Measurements from ENCODE around the gene GNAZ. TPM values are rescaled to one million over a fixed set of nuclear protein-coding genes. Genes with fewer than 3 reads are reported as not detected.

GNAZ gene
- total RNA-seq, 1 donor from 2014 or later: 119 TPM

DNA sequence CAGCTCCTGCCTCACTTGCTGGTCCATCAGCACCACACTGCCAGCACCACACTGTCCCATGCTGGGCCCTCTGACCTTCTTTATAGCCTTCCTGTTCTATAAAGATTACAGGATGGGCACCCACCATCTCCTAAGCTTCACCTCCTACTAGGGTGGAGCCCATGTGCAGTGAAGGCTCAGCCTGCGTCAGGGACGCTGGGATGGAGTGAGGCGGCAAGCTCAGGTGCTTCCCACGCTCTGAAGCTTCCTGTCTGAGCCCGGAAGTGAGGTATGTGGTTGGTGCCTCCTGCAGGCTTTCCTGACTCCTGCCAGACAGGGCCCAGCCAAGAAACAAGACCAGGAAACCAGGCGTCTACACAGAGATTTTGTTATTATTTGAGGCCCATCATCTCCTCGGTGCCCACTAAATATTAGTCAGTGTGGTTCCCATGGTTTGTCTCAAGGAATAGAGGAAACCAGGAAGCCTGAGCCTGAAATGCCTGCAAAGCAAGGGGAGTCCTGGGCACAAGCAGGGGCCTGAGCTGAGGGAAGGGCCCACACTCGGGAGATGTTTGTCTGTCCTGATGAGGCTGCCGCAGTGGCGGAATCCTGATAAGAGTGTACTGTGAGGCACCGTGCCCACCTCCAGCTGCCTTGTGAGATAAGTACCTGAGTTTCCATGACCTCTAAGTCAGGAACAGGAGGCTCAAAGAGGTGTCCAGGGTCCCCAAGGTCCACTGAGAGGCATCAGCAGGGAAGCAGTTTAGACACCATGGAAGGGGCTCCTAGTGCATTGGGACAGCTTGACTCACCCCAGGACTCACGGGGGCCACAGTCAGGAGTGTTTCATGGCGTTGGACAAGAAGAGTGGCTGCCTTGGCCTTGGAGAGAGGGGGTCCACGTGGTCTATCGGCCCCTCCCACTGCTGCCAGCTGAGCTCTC, 49.4 kb downstream of the GNAZ start:
- DNase-seq (ENCODE audit: low spot score): no peak

DNA sequence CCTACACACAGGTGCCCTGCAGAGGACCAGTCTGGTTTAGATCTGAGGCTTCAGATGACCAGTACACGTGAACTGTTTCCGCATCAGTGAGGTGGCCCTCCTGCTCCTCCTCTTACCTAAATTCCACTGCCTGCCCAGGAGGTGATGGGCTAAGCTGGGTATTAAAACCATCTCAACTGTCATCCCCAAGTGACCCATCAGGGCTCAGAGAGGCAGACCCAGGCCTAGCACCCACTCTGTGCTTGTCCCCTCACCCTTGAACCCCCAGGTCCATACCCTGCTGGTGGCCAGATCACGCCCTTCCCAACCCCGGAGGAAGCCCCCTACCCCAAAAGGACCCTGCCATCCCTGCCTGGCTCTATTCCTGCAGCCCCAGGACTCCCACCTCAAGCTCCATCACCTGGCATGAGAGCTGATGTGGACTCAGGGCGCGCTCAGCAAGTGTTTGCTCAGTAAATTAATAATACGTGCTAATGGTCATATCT, 50.1 kb downstream of the GNAZ start:
- DNase-seq (ENCODE audit: low spot score): no peak

DNA sequence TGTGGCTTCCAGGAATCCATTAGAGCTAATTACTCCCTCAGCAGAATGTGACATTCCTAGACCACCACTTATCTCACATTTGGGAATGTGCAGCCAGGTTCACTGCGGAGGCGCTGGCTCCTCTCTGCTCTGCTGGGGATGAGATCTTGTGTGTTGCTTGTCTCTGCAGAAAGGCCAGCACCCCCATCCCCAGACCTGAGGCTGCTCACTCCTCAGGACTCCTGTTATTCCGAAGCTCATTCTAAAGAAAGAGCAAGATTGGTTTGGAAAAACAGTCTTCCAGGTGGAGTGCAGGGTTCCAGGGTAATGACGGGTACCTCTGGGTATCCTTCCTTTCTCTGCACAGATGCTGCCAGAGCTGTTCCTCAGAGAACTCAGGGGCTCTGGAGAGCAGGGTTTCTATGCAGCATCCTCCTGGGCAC, 50.7 kb downstream of the GNAZ start:
- no peak for DNase-seq (ENCODE audit: low spot score)

DNA sequence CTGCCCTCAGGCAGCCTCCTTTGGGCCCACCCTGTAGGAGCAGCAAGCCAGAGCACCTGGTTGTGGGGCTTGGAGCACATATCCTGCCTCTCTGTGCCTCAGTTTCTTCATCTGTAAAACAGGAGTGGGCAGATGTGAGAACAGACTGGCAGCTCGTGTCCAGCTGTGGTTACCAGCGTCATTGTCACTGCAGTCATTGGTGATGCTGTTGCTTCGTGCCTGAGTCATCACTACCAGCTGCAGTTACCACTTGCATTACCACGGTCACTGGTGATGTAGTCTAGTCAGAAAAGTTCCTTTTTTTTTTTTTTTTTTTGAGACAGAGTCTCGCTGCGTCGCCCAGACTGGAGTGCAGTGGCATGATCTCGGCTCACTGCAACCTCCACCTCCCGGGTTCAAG, 51.1 kb downstream of the GNAZ start:
- DNase-seq (ENCODE audit: low spot score): no peak

DNA sequence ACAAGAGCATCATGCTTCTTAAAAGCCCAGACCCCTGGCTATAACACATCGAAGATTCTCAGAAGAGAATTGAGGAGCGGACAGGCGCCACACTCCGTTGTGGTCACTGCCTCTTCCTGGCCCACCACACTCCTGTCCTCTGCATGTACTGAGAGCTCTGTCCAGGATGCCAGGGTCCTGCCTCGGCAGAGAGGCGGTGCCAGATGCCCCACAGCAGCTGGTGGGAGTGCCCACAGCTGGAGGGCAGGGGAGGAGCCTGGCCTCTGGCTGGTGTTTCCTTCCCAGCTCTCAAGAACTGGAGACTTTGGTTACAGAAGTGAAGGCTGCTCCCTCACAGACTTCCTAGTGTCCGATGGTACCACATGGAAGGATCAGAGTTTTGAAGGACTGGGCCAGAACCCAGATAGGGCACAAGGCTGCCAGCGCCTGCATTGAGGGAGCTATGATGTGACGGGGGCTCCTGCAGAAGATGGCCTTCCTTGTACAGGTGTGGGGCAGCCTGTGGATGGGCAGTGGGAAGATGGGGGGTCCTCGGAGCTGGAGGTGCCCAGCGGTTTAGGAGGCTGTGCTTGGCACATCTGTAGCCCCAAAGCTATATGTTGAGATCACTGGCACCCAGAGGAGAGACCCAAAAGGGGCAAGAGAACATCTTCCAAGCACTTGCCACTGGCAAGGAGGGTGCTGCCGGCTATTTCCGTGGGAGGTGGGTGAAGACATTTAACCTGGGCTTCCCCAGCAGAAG, 52.1 kb downstream of the GNAZ start:
- no peak for DNase-seq (ENCODE audit: low spot score)

DNA sequence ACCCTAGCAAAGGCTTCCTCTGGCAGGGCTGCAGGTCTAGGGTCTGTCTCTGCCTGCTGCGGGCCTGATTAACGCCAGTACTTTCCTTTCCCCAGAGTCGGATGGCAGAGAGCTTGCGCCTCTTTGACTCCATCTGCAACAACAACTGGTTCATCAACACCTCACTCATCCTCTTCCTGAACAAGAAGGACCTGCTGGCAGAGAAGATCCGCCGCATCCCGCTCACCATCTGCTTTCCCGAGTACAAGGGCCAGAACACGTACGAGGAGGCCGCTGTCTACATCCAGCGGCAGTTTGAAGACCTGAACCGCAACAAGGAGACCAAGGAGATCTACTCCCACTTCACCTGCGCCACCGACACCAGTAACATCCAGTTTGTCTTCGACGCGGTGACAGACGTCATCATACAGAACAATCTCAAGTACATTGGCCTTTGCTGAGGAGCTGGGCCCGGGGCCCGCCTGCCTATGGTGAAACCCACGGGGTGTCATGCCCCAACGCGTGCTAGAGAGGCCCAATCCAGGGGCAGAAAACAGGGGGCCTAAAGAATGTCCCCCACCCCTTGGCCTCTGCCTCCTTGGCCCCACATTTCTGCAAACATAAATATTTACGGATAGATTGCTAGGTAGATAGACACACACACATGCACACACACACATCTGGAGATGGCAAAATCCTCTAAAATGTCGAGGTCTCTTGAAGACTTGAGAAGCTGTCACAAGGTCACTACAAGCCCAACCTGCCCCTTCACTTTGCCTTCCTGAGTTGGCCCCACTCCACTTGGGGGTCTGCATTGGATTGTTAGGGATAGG, 52.9 kb downstream of the GNAZ start:
- DNase-seq (ENCODE audit: low spot score): no peak

DNA sequence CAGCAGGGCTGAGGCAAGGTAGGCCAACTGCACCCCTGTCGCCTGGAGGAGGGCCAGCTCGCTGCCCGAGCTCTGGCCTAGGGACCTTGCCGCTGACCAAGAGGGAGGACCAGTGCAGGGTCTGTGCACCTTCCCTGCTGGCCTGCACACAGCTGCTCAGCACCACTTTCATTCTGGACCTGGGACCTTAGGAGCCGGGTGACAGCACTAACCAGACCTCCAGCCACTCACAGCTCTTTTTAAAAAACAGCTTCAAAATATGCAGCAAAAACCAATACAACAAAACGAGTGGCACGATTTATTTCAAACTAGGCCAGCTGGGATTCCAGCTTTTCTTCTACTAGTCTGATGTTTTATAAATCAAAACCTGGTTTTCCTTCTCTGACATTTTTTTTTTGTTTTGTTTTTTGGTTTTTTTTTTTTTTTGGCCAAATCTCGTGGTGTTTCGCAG, 53.5 kb downstream of the GNAZ start:
- no peak for DNase-seq (ENCODE audit: low spot score)

DNA sequence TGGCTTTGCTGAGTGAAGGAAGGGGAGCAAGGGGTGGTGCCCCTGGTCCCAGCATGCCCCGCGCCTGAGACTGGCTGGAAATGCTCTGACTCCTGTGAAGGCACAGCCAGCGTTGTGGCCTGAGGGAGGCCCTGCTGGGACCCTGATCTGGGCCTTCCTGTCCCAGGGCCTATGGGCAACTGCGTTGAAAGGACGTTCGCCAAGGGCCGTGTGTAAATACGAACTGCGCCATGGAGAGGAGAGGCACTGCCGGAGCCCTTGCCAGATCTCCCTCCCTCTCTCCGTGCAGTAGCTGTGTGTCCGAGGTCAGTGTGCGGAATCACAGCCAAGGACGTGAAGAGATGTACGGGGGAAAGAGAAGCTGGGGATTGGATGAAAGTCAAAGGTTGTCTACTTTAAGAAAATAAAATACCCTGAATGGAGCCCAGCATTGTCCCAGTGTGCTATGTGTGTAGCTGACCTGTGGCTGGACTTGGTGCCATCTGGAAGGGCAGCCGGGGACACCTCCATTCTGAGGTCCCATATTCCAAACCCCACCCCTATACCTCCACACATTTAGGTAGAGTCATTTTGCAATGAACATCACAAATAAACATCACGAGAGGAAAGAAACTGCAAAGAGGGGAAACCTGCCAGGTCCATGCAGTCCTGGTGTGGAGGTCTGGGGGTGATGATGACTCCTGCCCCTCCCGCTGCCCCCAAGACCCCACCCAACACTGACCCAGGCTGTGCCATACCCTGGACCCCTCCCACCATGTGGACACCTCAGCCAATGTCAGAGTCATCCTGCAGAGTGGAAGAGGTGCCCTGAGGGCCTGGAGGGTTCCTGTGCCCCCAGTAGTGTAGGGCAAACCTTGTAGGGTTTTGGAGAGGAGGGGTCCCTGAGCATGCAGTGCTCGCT, 54.5 kb downstream of the GNAZ start:
- no peak for DNase-seq (ENCODE audit: low spot score)

DNA sequence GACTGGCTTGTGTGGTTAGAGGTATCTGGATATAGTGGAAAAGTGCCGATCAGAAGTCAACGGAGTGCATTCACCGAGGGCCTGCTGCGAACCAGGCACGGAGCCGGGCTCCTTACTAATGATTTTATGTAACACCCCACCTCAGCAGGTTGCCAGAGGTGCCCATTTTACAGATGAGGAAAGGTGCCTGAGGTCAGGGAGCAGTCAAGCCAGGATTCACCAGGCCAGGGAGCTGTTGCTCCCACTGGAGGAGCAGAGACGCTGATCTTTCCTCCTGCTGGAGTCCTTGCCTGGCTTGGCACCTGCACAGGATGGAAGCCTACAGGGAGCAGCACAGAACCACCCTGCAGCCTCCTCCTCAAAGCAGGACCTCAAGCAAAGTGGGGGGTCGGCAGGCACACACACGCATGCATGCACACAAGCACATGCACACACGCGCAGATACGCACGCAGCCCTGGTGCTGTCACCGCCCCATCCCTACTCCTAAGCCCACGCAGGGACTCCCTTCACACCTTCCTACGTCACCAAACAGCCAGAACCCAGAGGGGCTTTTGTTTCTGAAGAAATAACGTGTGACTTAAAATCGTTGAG, 55.3 kb downstream of the GNAZ start:
- no peak for DNase-seq (ENCODE audit: low spot score)

DNA sequence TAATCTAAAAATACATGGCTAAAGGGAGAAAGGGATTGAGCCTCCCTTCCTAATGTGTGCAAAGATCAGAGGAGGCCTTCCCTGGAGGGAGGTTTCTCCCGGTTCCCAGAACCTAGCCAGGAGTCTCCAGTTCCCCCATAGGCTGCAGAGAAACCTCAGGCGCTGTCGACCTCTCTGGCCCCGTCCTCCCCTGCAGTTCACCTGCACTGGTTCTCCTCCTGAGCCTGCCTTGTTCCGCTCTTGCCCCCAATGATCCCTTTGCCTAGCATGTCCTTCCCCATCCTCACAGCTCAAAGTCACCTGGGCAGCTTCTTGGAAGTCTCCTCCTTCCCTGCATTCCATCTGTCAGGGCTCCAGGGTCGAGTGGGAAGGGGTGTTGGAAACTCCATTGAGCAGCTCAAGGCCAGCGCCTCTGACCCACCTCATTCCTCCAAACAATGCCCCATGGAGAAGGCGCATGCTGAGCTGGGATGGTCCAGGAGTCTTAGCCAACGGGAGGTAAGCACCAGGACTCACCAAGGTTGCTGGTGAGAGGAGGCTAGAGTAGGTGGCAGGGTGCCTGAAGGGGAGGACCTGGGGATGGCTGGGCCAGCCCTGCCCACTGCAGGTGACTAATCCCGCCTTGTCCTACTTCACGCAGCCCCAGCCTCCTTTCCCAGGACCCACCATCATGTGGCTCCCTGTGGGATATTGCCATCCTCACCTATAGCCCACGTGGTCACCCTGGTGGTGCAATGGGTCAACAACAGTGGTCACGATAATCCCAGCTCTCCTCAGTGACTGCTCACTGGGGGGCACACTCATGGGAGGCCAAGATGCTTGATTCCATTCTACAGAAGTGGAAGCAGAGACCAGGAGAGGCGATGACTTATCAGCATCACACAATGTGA, 56.1 kb downstream of the GNAZ start:
- DNase-seq (ENCODE audit: low spot score): peak; percentile 41

DNA sequence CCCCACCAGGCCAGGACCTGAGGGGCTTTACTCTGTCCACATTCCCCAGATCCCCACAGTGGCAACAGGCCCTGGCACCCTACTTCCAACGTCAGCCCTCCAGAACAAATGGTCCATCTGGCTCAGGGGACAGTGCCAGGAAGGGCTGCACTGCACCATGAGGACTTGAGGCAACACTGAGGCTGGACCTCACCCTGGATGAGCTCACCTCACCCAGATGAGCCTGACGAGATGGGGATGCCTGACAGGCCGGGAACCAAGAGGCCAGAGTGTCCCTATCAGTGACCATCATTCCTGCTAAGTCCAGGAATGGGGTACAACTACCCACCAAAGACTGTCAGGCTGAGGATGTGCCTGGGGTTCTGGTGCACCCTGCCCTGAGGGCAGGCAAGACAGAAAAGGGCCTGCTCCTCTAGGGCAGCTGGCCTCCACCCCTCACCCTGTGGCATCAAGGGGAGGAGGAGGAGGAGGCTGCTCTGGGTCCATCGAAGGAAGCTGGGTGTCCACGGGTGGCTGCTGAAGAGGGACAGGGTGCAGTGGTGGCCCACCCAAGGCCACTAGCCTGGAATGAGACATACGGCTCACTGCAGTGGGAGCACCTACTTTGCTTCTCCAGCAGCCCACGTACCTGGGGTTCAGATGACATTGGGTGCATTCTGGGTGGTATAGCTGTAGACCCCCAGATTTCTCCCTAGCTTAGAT, 56.9 kb downstream of the GNAZ start:
- DNase-seq (ENCODE audit: low spot score): no peak

DNA sequence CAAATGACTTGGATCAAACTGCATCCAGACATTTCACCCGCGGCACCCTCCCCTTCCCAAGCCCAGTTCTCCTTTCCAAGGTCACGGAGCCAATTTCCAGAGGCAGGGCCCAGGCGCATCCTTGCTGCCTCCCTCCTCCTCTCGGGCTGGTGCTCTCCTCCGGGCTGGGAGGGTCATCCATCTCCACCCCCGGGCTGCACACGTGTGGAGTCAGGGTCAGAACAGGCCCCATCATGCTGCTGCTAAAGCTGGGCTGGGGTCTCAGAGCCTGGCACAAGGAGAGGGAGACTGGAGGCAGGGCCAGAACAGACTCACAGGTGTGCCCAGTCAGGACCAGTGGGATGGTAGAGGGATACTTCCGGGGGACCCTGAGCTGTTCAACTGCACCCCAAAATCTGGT, 57.5 kb downstream of the GNAZ start:
- DNase-seq (ENCODE audit: low spot score): no peak

DNA sequence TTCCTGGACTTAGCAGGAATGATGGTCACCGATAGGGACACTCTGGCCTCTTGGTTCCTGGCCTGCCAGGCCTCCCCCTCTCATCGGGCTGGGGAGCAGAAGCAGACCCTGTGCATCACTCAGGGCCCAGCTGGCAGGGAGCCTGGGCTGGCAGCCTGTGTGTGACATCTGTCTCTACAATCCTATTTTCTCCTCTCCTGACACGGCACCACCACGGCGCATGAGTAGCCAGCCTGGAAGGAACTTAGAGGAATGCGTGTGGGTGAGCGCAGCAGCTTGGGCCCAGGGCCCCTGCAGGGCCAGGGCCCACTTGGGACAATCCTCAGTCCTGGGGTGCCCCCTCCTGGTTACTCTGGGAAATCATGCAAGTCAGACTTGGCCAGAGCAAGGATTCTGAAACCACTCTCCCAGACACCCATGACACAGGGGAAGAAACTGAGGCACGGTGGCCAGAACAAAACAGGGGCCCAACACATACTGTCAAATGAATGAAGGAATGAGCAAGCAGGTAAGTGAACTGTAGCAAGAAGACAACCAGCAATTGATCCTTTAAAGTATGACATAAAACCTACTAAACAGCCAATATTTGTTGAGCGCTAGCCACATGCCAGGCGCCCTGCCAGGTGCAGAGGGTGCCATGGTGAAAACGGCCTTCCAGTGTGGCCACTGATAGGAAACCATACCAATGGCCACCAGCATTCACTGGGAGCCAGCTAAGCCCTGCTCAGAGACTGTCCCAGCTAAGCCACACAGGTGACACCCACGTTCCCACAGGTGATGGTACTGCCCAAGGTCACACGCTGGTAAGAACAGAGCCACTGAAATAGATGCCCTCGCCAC, 58.2 kb downstream of the GNAZ start:
- peak; percentile 72 for DNase-seq (ENCODE audit: low spot score)

DNA sequence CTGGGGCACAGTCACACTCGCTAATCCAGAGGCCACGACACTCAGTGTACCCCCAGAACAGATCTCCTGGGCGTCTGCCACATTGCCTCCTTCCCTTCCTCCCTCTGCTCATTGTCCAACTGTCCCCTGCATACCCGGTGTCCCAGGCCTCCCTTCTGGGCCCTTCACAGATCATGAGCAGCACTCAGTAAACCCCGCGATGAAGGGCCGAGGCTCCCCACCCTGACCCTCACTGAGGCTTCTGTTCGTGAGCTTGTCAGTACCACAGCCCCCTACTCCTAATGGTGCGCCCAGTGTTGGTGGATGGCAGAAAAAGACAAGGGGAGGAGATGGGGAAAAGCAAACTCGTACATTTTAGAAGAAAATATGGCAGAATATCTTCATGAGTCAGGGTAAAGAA, 58.8 kb downstream of the GNAZ start:
- DNase-seq (ENCODE audit: low spot score): no peak

DNA sequence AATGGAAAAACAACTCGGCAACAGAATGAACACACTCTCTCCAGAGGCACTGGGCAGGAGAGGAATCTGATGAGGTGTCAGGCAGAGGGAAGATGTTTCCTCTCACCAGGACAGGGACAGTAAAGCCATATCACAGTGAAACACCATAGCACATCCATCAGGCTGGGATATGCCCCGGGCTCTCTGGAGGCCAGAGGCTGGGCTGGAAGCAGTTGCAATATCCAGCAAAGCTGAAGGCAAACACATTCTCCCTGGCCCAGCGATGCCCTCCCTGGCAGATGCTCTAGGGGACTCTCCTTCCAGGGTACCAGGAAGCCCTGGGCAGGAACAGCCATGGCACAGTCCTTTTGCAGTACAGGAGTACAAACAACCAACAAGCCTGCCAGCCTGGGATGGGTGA, 60.4 kb downstream of the GNAZ start:
- DNase-seq (ENCODE audit: low spot score): no peak

DNA sequence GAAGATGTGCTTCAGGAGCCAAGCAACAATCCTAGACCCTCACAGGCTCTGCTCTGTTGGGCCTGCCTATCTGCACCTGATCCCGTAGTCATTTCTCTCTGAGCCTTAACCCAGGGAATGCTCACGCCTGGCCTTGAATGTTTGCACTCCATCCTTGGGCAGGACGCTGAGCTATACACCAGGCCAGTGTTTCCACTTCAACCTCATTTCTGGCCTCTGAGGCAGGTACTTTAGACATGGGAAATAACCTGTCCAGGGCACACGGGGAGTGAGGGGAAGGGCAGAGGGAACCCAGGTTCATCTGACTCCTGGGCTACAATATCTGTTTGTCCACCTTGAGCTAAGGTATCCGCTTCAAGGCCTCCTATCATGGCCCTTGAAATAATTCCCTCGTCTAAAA, 61.6 kb downstream of the GNAZ start:
- DNase-seq (ENCODE audit: low spot score): no peak

DNA sequence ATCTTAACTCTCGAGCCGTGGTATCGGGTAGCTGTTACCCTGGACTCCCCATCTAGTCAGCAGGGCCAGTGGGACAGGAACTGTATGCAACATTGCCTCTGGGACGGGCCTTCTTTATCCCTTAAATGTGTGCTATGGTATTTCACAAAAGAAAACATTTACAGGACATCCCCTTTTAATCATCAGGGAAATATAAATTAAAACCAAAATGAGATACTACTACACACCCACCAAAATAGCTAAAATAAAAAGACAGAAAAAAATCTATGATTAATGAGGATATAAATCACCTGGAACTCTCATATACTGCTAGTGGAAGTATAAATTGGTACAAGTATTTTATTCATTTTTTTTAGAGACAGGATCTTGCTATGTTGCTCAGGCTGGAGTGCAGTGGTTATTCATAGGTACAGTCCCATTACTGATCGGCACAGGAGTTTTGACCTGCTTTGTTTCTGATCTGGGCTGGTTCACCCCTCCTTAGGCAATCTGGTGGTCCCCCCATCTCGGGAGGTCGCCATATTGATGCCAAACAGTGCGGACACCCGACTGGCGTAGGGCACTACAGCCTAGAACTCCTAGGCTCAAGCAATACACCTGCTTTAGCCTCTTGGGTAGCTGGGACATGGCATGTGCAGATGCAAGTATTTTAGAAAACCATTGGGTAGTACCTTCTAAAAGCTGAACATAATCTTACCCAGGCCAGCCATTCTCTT, 62.2 kb downstream of the GNAZ start:
- DNase-seq (ENCODE audit: low spot score): no peak

Measured in mucosa of gallbladder (tissue), 1 donor.